ENCODE results near the gene PAX2.

The PAX2 gene

DNA sequence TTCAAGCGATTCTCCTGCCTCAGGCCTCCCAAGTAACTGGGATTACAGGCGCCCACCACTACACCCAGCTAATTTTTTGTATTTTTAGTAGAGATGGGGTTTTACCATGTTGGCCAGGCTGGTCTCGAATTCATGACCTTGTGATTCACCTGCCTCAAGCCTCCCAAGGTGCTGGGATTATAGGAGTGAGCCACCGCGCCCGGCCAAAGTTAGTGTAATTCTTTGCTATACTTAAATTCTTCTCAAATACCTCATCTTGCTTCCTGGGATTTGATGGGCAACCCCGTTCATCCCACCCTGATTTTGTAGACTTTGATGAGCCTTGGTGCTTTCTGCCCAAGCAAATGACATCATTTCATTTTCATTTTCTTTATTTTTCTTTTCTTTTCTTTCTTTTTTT, 54.5 kb downstream of the PAX2 start:
- DNase-seq: no peak

DNA sequence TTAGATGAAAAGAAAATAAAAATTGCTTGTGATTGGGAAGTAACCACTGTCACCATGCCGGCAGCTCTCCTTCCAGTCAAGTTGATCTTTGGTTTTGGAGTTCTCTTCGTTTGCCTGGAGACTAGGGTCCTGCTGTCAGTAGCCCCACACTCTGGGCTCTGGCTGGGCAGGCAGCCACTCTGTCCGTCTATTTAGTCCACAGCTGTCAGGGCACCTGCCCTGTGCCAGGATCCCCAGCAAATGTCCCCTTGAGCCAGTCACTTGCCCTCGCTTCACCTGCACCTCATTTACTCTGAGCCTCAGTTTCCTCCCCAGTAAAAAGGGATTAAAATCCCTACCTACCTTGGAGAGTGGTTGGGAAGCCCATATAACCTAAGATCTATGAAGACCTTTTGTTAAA, 55.5 kb downstream of the PAX2 start:
- no peak for DNase-seq

DNA sequence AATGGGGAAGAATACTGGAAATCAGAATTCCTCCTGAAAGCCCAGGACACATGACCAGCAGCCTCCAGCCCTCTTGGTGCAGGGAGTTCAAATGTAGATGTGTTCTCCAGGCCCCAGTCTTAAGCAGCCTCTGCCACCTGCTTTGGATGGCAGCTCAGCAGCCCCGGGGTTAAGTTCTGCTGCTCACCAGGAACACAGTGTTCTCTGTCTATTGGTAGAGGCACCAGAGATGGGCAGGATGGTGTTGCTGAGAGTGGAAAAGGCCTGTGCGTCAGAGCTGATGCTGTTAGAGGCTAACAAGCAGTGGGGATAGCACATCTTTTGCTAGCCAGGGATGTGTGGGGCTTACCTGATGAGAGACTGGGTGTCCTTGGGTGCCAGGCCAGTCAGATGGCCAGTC, 56.8 kb downstream of the PAX2 start:
- DNase-seq: no peak

DNA sequence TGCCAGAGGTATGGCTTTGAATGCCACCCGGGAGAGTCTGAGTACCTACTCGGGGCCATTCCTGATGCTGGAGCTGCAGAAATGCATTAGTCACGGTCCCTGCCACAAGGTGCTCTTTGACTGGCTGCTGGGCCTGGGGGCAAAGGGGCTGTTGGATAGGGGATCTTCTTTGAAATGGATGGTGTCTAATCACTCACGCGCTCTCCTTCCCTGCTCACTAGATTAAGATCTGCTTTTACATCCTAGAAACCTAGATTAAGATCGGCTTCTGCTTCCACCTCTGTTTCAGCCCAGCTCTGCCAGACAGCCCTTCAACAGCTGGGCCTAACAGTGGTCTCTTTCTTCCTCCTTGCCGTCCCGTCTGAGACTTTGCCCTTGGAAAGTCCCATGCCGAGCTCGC, 57.2 kb downstream of the PAX2 start:
- DNase-seq: no peak

DNA sequence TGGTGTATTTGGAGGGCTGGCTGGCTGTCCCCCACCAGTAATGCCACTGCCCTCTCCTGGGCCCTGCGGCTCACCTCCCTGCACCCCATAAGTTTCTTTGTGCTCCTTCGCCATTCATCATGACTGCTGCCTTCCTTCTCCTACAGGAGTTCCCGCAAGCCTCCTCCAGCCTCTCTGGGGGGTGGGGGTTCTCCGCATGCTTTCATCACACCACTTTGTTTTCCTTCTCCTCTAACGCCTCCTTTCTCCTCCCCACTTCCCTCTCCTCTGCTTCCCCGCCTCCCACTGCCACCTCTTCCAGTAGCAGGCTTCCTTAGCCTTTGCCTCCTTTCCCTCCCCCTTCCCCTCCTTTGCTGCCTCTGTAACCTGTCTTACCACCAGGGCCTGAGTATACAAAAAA, 58.1 kb downstream of the PAX2 start:
- no peak for DNase-seq

DNA sequence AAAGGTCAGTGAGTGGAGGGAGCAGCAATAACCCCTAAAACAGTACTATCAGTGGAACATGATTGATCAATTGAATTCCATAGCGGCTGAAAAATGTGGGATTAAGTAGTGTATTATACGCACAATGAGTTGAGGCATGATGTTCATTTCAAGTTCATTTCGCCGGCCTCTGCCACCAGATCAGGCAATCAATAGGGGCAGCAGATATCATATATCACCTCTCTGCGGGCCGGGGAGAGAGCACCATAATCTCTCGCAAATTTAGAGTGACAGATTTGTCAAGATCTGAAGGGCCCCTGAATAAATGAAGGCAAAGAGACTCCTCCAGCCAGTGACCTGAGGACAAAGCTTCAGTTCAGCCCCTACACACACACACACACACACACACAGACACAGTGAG, 58.5 kb downstream of the PAX2 start:
- no peak for DNase-seq

DNA sequence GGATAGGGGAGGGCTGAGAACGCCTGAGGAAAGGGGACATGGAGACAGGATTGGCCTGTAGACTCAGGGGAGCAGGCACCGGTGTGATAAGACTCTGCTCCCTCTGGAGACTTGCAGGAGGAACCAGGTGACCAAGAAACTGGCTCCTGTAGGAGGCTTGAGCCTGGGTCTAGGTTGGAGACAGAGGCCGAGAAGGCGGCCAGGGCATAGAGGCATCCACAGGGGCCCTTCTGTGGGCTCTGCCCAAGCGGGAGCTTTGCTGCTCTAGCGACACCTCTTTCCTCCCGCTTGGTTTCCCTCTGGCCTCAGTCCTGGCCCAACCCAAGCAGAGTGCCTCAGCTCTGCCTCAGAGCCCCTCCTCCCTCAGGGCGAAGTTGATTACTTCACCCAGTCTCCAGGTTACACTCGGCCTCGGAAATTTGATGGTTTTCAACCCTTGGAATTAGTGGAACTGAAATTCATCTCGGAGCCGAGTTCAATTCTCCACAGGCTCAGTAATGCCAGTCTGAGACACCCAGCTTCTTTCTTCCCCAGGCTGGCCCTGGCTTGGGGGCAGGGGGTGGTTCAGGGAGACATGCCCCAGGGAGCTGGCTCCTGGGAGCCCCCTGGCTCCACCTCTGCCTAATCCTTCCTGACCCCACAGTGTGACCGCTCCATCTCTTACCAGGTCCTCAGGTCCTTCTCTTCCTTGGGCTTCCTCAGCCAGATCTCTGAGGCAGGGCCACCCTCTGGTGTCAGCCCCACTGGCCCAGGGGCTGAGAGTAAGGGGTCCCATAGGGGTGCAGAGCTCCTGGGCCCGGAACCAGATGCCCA, 60.4 kb downstream of the PAX2 start:
- no peak for DNase-seq

DNA sequence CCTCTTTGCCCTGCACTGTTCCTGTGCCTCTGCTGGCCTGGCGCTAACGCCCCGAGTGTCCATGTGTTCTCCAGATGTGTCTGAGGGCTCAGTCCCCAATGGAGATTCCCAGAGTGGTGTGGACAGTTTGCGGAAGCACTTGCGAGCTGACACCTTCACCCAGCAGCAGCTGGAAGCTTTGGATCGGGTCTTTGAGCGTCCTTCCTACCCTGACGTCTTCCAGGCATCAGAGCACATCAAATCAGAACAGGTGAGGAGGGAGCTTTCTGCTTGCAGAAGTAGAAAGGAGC, 60.9 kb downstream of the PAX2 start:
- no peak for DNase-seq

DNA sequence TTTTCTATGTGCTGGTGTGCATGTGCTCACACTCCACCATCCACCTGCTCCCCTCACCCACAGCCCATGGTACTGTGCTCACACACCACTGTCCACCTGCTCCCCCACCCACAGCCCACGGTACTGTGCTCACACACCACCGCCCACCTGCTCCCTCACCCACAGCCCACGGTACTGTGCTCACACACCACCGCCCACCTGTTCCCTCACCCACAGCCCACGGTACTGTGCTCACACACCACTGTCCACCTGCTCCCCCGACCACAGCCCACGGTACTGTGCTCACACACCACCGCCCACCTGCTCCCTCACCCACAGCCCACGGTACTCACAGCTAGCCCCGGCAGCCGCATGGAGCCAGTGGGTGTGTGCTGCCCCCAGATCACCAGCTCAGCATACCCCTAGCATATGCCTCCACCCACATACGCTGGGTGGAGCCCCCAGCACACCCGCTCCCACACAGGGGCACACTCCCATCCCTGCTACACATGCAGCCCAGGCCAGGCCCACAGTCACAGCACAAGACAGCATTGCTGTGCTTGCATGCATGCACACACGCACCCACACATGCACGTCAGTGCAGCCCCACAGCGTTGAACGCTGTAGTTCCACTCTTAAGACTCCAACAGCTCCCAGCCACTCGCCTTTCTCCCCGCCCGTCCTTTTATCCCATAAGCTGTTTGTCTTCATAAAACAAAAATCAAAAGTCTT, 62.0 kb downstream of the PAX2 start:
- DNase-seq: no peak

DNA sequence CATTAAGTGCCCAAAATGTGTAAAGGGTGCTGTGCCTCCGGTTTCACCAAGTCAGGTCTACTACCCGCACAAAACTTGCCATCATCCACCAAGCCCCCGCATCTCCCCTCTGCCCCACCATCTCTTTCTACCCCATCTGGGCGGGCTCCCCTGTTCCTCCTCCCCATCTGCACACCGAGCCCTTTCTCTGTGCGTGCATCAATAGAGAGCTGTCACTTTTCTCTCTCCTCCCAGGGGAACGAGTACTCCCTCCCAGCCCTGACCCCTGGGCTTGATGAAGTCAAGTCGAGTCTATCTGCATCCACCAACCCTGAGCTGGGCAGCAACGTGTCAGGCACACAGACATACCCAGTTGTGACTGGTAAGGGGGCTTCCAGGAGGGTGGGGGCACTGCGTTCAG, 63.5 kb downstream of the PAX2 start:
- no peak for DNase-seq

DNA sequence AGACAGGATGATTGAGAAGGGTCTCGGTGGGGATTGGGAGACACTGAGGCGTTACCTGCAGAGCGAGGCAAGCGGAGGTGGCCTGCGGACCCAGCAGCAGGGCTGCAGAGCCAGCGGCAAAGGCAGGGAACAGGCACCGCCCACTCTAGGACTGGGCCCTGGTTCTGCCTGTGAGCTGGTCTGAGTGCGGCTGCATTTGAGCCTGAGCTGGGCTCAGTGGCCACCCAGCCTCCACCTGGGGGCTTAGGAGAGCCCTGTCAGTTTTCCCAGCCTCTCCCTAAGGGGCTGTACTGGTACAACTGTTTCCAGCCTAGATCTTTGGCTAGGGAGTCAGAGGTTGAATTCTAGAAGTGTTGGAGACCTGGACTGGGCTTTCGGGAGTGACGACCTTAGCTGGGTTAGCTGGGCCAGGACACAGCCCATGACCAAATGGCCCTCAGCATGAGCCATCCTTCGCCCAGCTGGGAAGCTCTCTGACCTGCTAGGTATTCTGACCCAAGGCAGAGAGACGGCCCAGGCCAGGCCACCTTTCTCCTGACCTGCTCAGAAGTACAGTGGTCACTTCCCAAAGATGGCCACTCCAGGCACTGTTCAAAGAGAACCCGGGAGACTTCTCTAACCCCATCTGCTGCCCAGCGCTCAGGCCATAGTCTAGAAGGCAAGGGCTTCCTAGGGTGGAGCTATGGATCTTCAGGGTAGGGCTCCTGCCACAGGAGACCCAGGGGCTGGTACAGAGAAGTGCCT, 64.9 kb downstream of the PAX2 start:
- no peak for DNase-seq

DNA sequence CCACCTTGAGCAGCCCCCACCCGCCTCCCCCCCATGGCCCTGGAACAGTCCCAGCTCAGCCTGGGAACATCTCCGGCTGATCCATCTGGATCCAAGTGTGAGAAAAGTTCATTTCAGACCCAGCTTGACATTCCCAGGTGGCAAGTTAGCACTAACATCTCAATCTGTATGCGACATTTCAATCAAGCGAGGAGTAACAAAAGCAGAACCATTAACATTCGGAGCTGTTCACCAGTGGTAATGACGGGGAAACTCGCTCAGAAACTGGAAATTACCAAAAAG, 65.4 kb downstream of the PAX2 start:
- no peak for DNase-seq

DNA sequence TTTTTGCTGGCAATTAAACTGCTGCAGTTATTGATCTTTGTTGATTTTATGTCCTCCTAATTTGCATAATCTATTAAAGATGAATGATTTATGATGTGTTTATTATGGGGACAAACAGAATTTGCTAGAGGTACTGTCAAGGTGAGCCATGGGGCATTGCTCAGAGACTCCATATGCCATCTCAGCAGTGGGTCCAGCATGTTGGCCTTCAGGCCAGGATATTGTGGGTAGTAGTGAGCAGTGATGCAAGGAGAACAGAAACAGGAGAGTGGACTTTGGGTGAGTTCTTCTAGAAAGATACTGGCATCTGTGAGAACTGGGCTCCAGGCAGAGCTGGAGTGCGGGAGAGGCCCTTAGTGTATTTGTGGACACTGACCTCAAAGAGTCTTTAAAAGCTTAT, 65.9 kb downstream of the PAX2 start:
- DNase-seq: no peak

DNA sequence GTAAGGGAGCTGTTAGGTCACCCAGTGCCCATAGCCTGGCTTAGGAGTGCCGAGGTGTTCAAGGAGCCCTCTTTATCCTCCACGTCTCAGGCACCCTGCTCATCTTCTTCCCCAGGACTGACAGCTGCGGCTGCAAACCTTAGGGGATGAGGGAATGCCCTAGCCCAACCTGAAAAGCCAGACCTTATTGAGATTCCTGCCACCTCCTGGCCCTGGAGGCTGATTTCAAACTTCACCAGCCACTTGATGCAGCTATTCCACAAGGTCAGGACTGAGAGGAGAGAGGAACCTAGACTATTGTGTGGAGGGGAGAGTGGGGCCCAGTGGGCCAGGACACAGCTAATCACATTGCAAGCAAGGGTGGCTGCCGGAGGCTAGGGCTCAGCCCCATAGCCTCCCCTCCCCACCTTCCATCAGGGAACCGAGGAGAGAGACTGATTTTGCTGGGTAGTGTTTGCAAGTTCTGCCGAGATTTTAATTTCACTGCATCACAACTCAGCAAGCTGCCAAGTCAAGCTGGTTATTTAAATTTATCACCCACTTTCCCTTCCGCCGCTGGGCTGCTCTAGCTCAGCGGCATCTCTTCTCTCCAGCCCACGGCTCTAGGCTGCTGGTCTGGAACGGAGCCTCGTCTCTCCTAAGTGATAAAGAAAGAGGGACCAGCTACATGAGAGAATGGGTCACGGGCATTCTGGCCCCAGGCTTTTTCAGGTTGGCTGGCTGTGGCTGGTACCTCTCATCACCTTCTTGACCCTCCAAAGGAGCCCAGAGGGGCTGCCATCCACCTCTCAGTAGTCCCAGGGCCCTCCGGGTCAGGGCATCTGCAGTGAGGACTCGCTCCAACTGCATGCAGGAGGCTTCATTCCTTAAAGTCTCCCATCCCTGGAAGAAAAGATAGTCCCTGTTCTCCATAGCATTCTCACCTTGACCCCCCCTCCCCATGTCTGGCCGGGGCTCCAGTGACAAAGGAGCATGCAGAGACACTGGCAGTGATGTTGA, 66.7 kb downstream of the PAX2 start:
- no peak for DNase-seq

DNA sequence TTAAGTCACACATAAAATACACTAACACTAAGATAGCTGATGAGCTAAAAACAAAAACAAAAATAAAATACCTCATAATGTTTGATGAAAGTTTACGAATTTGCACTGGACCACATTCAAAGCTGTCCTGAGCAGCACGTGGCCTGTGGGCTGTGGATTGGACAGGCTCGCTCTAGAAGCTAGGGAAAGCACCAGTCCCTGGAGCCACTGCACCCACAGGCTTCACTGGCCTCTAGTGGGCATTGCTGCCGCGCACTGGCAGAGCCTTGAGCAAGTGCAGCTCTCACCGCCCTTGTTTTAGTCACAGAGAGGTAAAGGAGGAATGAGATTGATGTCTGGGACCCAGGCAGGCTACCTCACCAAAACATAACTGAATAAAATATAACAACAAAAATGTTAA, 67.6 kb downstream of the PAX2 start:
- no peak for DNase-seq

DNA sequence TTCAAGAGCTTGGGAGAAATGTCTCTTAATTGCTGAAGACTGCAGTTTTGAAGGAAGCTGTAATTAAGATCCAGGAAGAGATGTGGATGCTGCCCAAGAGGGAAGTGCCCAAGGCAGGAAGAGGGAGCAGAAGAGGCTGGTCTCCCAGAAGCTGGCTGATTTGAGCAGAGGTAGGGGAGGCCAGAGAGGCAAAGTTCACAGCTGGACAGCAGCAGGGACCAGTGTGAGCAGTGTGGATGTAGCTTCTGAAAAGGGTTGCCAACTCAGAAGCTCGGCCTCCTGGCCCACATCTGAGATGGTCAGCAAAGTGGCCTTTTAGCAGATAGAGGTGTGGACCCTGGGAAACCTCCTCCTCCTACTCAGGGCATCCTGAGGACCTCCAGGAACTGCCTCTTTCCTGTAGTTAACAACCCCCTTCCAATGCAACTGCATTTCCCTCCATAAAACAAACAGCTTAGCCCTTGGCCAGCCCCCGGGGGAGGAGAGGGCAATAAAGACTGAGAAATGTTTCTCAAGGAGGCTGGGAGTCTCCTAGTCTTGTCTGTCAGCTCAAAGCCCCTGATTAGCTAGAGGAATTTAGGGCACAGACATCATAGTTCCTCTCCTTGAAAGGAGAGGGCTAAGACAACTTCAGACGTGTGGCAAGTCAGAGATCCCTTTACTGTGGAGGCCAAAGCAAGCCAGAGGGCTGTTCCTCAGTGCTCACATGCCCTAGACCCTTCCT, 69.5 kb downstream of the PAX2 start:
- DNase-seq: no peak

DNA sequence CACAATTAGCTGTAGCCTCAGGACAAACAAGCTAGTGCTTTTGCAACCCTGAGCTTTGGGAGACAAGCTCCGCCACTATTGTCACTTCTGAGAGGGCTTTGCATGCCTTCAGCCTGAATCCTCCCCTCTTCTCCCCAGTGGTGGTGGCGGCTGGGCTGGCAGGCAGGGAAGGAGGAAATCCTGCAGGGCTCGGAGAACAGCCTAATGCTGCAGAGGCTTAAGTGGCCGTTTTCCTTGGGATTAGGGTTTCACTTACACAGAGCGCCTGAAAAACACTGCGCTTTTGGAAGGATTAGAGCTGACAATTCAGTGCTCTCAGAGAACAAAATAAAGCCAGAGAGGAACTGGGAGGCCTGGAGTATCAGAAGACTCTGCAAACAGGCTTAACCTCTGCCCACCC, 71.3 kb downstream of the PAX2 start:
- no peak for DNase-seq

DNA sequence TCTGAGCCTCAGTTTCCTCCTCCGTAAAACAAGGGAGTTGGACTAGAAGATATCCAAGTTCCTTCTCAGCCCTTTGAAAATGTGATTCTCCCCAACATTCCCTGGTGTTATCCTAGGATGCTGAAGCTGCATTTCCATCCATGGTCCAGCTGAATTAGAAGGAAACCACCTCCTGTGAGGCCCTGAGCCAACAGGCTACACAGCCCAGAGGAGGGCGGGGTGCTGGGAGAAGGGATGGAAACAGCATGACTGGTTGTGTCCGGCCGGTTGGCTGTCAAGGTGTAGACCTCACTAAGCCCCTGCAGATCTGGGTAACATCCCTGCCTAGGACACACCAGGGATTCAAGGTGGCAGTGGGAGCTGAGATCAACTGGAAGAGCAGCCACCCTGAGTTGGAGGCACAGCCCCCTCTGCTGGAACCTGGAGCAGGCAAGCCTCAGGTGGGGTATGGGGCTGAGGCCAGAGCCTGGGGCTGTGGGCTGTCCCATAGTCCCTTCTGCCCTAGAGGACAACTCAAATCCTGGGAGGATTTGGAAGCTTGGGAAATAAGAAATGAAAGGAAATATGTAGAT, 72.0 kb downstream of the PAX2 start:
- DNase-seq: no peak

DNA sequence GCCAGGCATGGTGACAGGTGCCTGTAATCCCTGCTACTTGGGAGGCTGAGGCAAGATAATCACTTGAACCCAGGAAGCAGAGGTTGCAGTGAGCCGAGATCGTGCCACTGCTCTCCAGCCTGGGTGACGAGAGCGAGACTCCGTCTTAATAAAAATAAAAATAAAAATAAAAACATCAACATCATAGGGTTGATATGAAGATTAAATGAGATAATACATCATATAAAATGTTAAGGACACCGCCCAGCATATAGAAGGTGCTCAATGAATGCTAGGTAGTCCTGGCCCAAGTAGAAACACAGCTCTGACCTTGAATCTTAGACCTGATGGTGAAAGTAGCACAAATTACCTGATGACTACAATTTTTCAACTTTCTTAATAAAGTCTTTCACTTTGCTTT, 74.0 kb downstream of the PAX2 start:
- no peak for DNase-seq

DNA sequence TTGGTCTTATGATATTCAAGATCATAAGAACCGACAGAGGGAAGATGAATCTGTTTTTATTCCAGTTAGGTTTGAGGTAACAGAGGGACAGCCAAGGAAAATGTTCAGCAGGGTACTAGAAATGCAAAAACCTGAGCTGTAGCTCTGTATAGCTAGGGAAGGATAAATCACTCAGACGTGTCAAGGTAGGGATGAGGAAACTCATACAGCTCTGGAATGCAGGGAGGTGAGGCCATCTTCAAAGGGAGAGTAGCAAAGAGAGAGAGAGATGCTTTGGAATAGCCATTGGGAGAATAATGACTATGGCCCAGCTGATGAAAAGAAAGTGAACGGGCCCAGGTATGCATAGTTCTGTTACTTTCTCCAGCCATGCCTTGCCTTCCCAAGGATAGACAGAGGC, 77.8 kb downstream of the PAX2 start:
- no peak for DNase-seq

DNA sequence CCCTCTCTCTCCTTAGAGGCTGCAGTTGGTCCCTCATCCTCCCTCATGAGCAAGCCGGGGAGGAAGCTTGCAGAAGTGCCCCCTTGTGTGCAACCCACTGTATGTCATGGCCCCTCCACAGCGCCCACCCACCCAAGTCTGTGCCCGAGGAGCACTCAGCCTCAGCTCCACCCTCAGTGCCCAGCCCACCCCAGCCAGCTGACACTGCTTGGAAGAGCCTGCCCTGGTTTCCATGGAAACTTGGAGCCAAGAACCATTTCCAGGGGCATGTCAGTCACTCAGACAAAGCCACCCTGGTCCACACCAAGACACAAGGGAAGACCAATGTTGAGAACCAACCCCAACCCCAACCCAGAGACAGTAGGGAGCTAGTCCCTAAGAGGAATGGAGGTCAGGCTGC, 79.5 kb downstream of the PAX2 start:
- no peak for DNase-seq

DNA sequence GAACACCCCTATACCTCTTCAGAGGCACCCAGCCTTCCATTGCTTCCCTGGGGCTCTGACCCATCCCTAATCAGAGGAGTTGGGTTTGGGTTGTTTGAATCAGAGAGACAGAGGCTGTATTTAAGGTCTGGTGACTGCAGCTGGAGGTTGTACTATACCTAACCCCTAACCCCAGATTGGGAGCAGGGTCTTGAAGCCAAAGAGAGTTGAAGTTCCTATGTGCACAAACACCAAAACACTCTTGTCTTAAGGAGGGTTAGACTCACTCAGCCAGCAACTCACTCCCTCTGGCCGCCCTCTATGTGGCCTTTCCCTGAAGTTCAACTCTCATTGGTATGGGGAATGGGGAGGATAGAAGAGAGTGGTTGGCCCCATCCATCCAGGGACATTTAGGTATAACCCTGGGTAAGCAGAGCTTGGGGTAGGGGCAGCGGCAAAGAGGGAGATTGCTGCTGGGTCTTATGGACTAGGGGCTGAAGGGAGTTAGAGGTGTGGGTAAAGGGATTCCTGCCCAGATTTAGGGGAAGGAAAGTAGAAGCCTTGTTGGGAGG, 80.0 kb downstream of the PAX2 start:
- DNase-seq: no peak

Data from NCI-H446 treated with DMSO at 0.1 percent for 48 hours (cell line).